IMR-90 (cell line): Measurements from ENCODE around the gene ST8SIA6. TPM values are rescaled to one million over a fixed set of nuclear protein-coding genes. Genes with fewer than 3 reads are reported as not detected.

Experiments
- ATAC-seq: fragments of 200-7000 bp; cut with Tn5 transposase; 2 replicates; pipeline ENCODE4 v1.9.1; 2020; ENCODE audit warnings: low read depth, mild to moderate bottlenecking, moderate library complexity
- BruUV-seq: library from RNA; stranded (reverse); fragments of 400-500 nt; replicated peaks from 2 replicates; lab custom pipeline; 2021; lab: Mats Ljungman, UMichigan
- CTCF ChIA-PET: fragments of 300-600 bp; formaldehyde crosslinking; extraction: SDS; loops from one replicate; lab custom pipeline; 2021; ENCODE audit warnings: antibody characterized with exemption; lab: Yijun Ruan, JAX
- POLR2A ChIA-PET: fragments of 300-600 bp; sonication (Branson Sonifier 250); formaldehyde crosslinking; loops from one replicate; lab custom pipeline; 2022; ENCODE audit warnings: antibody characterized with exemption; ENCODE audit not compliant: unreplicated experiment; lab: Charles Lee
- DNase-seq: peaks from one replicate; pipeline ENCODE4 v3.0.0; 2013
- H2AFZ ChIP-seq: replicated peaks from 2 replicates; pipeline ENCODE3; 2013; ENCODE audit warnings: low read length, mild to moderate bottlenecking; ENCODE audit not compliant: poor library complexity
- H2AK5ac ChIP-seq: 2 replicates; pipeline ENCODE4 v1.6.1; 2013; ENCODE audit warnings: low read depth, low read length, inconsistent platforms
- H2AK9ac ChIP-seq: replicated peaks from 2 replicates; pipeline ENCODE3; 2013; ENCODE audit warnings: mild to moderate bottlenecking, low read depth, low read length, moderate library complexity; ENCODE audit not compliant: poor library complexity
- H2BK120ac ChIP-seq: 2 replicates; pipeline ENCODE4 v1.6.1; 2013; ENCODE audit warnings: low read depth, low read length, inconsistent platforms
- H2BK15ac ChIP-seq: 3 replicates; pipeline ENCODE4 v1.6.1; 2013; ENCODE audit warnings: low read depth, low read length, inconsistent platforms
- H2BK20ac ChIP-seq: 2 replicates; pipeline ENCODE4 v1.6.1; 2013; ENCODE audit warnings: low read depth, mild to moderate bottlenecking, inconsistent platforms, low read length, moderate library complexity
- H2BK5ac ChIP-seq: 2 replicates; pipeline ENCODE4 v1.6.1; 2013; ENCODE audit warnings: mild to moderate bottlenecking, low read depth, low read length, inconsistent platforms; ENCODE audit not compliant: poor library complexity, severe bottlenecking
- H3K14ac ChIP-seq: replicated peaks from 2 replicates; pipeline ENCODE4 v1.6.1; 2013; ENCODE audit warnings: low read depth, low read length, inconsistent platforms
- H3K18ac ChIP-seq: 2 replicates; pipeline ENCODE4 v1.6.1; 2013; ENCODE audit warnings: low read depth, low read length, control low read depth
- H3K23ac ChIP-seq: 2 replicates; pipeline ENCODE4 v1.6.1; 2013; ENCODE audit warnings: low read depth, low read length, inconsistent platforms
- H3K27ac ChIP-seq: 2 replicates; pipeline ENCODE4 v1.5.1; 2013; ENCODE audit warnings: mild to moderate bottlenecking, control low read depth, low read length; ENCODE audit not compliant: insufficient read depth
- H3K27me3 ChIP-seq: 2 replicates; pipeline ENCODE4 v1.6.1; 2013; ENCODE audit warnings: low read length; ENCODE audit not compliant: control insufficient read depth, insufficient read depth
- H3K36me3 ChIP-seq: 2 replicates; pipeline ENCODE4 v1.6.1; 2013; ENCODE audit warnings: low read length, mixed read lengths; ENCODE audit not compliant: control insufficient read depth, insufficient read depth
- H3K4ac ChIP-seq: 2 replicates; pipeline ENCODE4 v1.6.1; 2013; ENCODE audit warnings: low read depth, low read length, inconsistent platforms
- H3K4me1 ChIP-seq: 2 replicates; pipeline ENCODE4 v1.6.1; 2013; ENCODE audit warnings: low read length, mixed read lengths; ENCODE audit not compliant: control insufficient read depth, insufficient read depth
- H3K4me2 ChIP-seq: 2 replicates; pipeline ENCODE4 v1.6.1; 2013; ENCODE audit warnings: low read depth, mild to moderate bottlenecking, control low read depth, low read length, moderate library complexity
- H3K4me3 ChIP-seq: 2 replicates; pipeline ENCODE4 v1.5.1; 2013; ENCODE audit warnings: low read depth, mild to moderate bottlenecking, control low read depth, low read length, moderate library complexity; ENCODE audit not compliant: insufficient read depth
- H3K56ac ChIP-seq: 2 replicates; pipeline ENCODE4 v1.6.1; 2013; ENCODE audit warnings: low read length, inconsistent platforms; ENCODE audit not compliant: insufficient read depth; ENCODE audit errors: extremely low read depth
- H3K79me1 ChIP-seq, 2 experiments: 2 replicates each; pipeline ENCODE4 v1.6.1; 2013; ENCODE audit warnings: low read length in 2 of 2, inconsistent platforms in 1 of 2, low read depth in 1 of 2
- H3K9ac ChIP-seq: 2 replicates; pipeline ENCODE4 v1.6.1; 2013; ENCODE audit warnings: low read depth, low read length, control low read depth
- H3K9me1 ChIP-seq: 2 replicates; pipeline ENCODE4 v1.6.1; 2013; ENCODE audit warnings: low read length, inconsistent platforms; ENCODE audit not compliant: insufficient read depth
- H3K9me3 ChIP-seq: 2 replicates; pipeline ENCODE4 v1.6.1; 2013; ENCODE audit warnings: low read length; ENCODE audit not compliant: control insufficient read depth, insufficient read depth
- H4K20me1 ChIP-seq: 2 replicates; pipeline ENCODE4 v1.6.1; 2013; ENCODE audit warnings: low read length, inconsistent platforms; ENCODE audit not compliant: insufficient read depth
- H4K5ac ChIP-seq: 2 replicates; pipeline ENCODE4 v1.6.1; 2013; ENCODE audit warnings: mild to moderate bottlenecking, low read depth, low read length, control low read depth
- H4K8ac ChIP-seq, 2 experiments: 2 replicates each; pipeline ENCODE4 v1.6.1; 2013; ENCODE audit warnings: low read depth in 2 of 2, low read length in 2 of 2, control low read depth in 1 of 2, inconsistent platforms in 1 of 2
- H4K91ac ChIP-seq: 2 replicates; pipeline ENCODE4 v1.6.1; 2013; ENCODE audit warnings: low read depth, low read length, inconsistent platforms; ENCODE audit not compliant: insufficient read depth
- RAD21 ChIP-seq: IDR thresholded peaks from 2 replicates; pipeline ENCODE4 v1.6.1; 2012; ENCODE audit warnings: low read length, improper control_type of control experiment
- WGBS, 2 experiments: methylation state at CpG; one replicate each; pipeline versions ENCODE4 v1.1.5 to v1.1.7; 2013; ENCODE audit warnings: missing lambda C conversion rate in 2 of 2; ENCODE audit not compliant: insufficient read length in 1 of 2; ENCODE audit errors: extremely low coverage in 2 of 2; 5-methylcytosine and 5-hydroxymethylcytosine counted together
- dilution Hi-C: fragments of 300-500 bp; cut with HindIII; formaldehyde crosslinking; loops from one replicate; pipeline ENCODE4 v1.14.3; 2018; ENCODE audit warnings: low sequenced_read_pairs; ENCODE audit not compliant: unreplicated experiment
- in situ Hi-C: fragments of 300-500 bp; cut with MboI; formaldehyde crosslinking; loops from 3 replicates; pipeline ENCODE4 v1.14.3; 2019; ENCODE audit warnings: low sequenced_read_pairs, inconsistent platforms, mixed read lengths
- intact Hi-C: fragments of 100-400 bp; cut with micrococcal nuclease; formaldehyde crosslinking; loops from 2 replicates; pipeline ENCODE4 v1.10.0; 2022
- polyA plus RNA-seq, 3 experiments: library from polyadenylated mRNA; depleted of rRNA; stranded (reverse); fragments of >200 nt; gene quantifications; 2 replicates each; pipeline ENCODE4 v1.2.3, GENCODE V29; 2012; ENCODE audit warnings: low replicate concordance in 1 of 3
- total RNA-seq: library from RNA; depleted of rRNA; stranded (reverse); fragments of >200 nt; gene quantifications from 2 replicates; pipeline ENCODE4 v1.2.3, GENCODE V29; 2012

Gene ST8SIA6
- total and polyA plus RNA-seq, 2 of the 4 experiments (the other 2 are of a cell fraction) = 0.10 to 0.18 TPM

- no TSS peak for BruUV-seq
- Histone ChIP-seq H3K9ac (no peak overlapping the region), H4K91ac (no peak overlapping the region), H3K9me3 (no peaks in the 10 kb centered on the region), H3K56ac (no peak overlapping the region), H2BK15ac (no peak overlapping the region), H2BK20ac (no peak overlapping the region), H3K79me1 (no peaks in the 10 kb centered on the region), H2AFZ (no peak overlapping the region), H3K23ac (no peak overlapping the region), H4K8ac (no peak overlapping the region), H3K9me1 (no peaks in the 10 kb centered on the region), H3K14ac (no peak overlapping the region), H2AK5ac (no peak overlapping the region), H3K36me3 (no peaks in the 10 kb centered on the region), H2BK5ac (no peak overlapping the region), H3K27ac (no peak overlapping the region), H3K4ac (no peak overlapping the region), H3K18ac (no peak overlapping the region), H4K20me1 (no peaks in the 10 kb centered on the region), H3K27me3 (peaks cover 19% of the 10 kb centered on the region), H3K4me2 (no peak overlapping the region), H2AK9ac (no peak overlapping the region), H2BK120ac (no peak overlapping the region), H3K4me1 (no peaks in the 10 kb centered on the region), H3K4me3 (no peak overlapping the region), H4K5ac (no peak overlapping the region)
- DNase-seq (no peak), ATAC-seq (no peak)
- dilution Hi-C loops = no loop called here
- intact Hi-C loops = no loop called here
- TF ChIP-seq RAD21 = no peak
- CTCF ChIA-PET = no interaction called here
- no CpG with 5 or more reads among the region's 4 CpGs for WGBS, 2 experiments
- in situ Hi-C loops = no loop called here
- POLR2A ChIA-PET = interaction anchor here (0.5 kb wide), 1 partner anchor 595 kb away, joined by 4 read pairs; no protein-coding TSS in a partner anchor
These were observed 72.8 kb downstream of the ST8SIA6 start for GRCh38 chr10:17381502-17382142.
